GM23338 (cell line): ENCODE measurements around the gene SPATA13. TPM values are rescaled to one million over a fixed set of nuclear protein-coding genes. Genes with fewer than 3 reads are reported as not detected.
A peak's percentile ranks its signal among the peaks of the same experiment; 100 is the strongest.

Experiments used
- ATAC-seq: fragments of 200-7000 bp; cut with Tn5 transposase; 3 replicates; pipeline ENCODE4 v1.9.1; 2020
- DNase-seq: peaks from one replicate; pipeline ENCODE4 v3.0.0-alpha.2; 2015; ENCODE audit warnings: low spot score
- H2AFZ ChIP-seq: fragments of 200-600 bp; sonication (generic); 2 replicates; pipeline ENCODE4 v1.8.0; 2016; ENCODE audit warnings: antibody characterized with exemption, mild to moderate bottlenecking, moderate library complexity
- H3F3A ChIP-seq: fragments of 200-600 bp; sonication (generic); replicated peaks from 2 replicates; pipeline ENCODE4 v1.8.0; 2017; ENCODE audit warnings: antibody characterized with exemption, mixed run types, low read depth
- H3K27ac ChIP-seq: fragments of 200-600 bp; sonication (generic); 2 replicates; pipeline ENCODE4 v1.6.1; 2016; ENCODE audit warnings: low read depth
- H3K27me3 ChIP-seq: fragments of 200-600 bp; sonication (generic); 2 replicates; pipeline ENCODE4 v1.8.0; 2016; ENCODE audit warnings: mild to moderate bottlenecking, mixed run types, moderate library complexity; ENCODE audit not compliant: insufficient read depth
- H3K36me3 ChIP-seq: fragments of 200-600 bp; sonication (generic); 2 replicates; pipeline ENCODE4 v1.8.0; 2016; ENCODE audit warnings: mild to moderate bottlenecking; ENCODE audit not compliant: insufficient read depth
- H3K4me1 ChIP-seq: fragments of 200-600 bp; sonication (generic); 2 replicates; pipeline ENCODE4 v1.8.0; 2016; ENCODE audit warnings: mild to moderate bottlenecking, moderate library complexity; ENCODE audit not compliant: insufficient read depth
- H3K4me2 ChIP-seq: fragments of 200-600 bp; sonication (generic); 2 replicates; pipeline ENCODE4 v1.7.1; 2017; ENCODE audit warnings: mixed run types
- H3K4me3 ChIP-seq: fragments of 200-600 bp; sonication (generic); 2 replicates; pipeline ENCODE4 v1.6.1; 2016; ENCODE audit warnings: mixed run types
- H3K79me2 ChIP-seq: fragments of 200-600 bp; sonication (generic); replicated peaks from 2 replicates; pipeline ENCODE4 v1.8.0; 2017; ENCODE audit warnings: mild to moderate bottlenecking; ENCODE audit not compliant: insufficient read depth
- H3K9me2 ChIP-seq: fragments of 200-600 bp; sonication (generic); 2 replicates; pipeline ENCODE4 v1.8.0; 2017; ENCODE audit not compliant: insufficient read depth
- H4K20me1 ChIP-seq: fragments of 200-600 bp; sonication (generic); replicated peaks from 2 replicates; pipeline ENCODE4 v1.8.0; 2017; ENCODE audit warnings: mild to moderate bottlenecking; ENCODE audit not compliant: insufficient read depth
- H3K27ac Mint-ChIP-seq: 2 replicates; pipeline ENCODE4 v1.8.0; 2020; ENCODE audit warnings: inconsistent platforms, mild to moderate bottlenecking, moderate library complexity, mixed read lengths
- H3K27me3 Mint-ChIP-seq: 3 replicates; pipeline ENCODE4 v1.8.0; 2022; ENCODE audit warnings: low read depth, mild to moderate bottlenecking, moderate library complexity, mixed read lengths, inconsistent platforms; ENCODE audit not compliant: insufficient read depth, poor library complexity
- H3K36me3 Mint-ChIP-seq: 3 replicates; pipeline ENCODE4 v1.8.0; 2021; ENCODE audit warnings: low read depth, mild to moderate bottlenecking, inconsistent platforms, moderate library complexity, mixed read lengths
- H3K4me1 Mint-ChIP-seq: 3 replicates; pipeline ENCODE4 v1.8.0; 2020; ENCODE audit warnings: mild to moderate bottlenecking, inconsistent platforms, mixed read lengths
- H3K4me3 Mint-ChIP-seq: 3 replicates; pipeline ENCODE4 v1.8.0; 2021; ENCODE audit warnings: moderate library complexity, mild to moderate bottlenecking, inconsistent platforms, mixed read lengths
- H3K9me3 Mint-ChIP-seq: 3 replicates; pipeline ENCODE4 v1.8.0; 2020; ENCODE audit warnings: moderate library complexity, mild to moderate bottlenecking, inconsistent platforms, mixed read lengths
- CREB1 ChIP-seq: fragments of 250-450 bp; sonication (Bioruptor Pico); IDR thresholded peaks from 2 replicates; pipeline ENCODE4 v1.5.0; 2020; ENCODE audit warnings: low read depth, mild to moderate bottlenecking, moderate library complexity
- CTCF ChIP-seq, 2 experiments: fragments of 200-600 bp in 1 of 2; sonication (generic) in 1 of 2; conservative IDR thresholded peaks; 2 replicates each; pipeline versions ENCODE4 v1.5.1 to v1.6.1; 2016 to 2017; ENCODE audit warnings: antibody characterized with exemption in 2 of 2, low read depth in 2 of 2, mild to moderate bottlenecking in 2 of 2, moderate library complexity in 1 of 2
- EZH2 ChIP-seq: fragments of 200-600 bp; sonication (generic); IDR thresholded peaks from one replicate; pipeline ENCODE4 v1.8.0; 2017; ENCODE audit warnings: antibody characterized with exemption, mild to moderate bottlenecking, low read depth; ENCODE audit not compliant: unreplicated experiment
- EZH2phosphoT487 ChIP-seq: fragments of 200-600 bp; sonication (generic); IDR thresholded peaks from one replicate; pipeline ENCODE4 v1.8.1; 2018; ENCODE audit warnings: antibody characterized with exemption; ENCODE audit not compliant: unreplicated experiment
- NANOG ChIP-seq: IDR thresholded peaks from 2 replicates; pipeline ENCODE4 v1.6.1; 2016; ENCODE audit warnings: antibody characterized with exemption, borderline replicate concordance
- POLR2AphosphoS5 ChIP-seq: IDR thresholded peaks from 2 replicates; pipeline ENCODE4 v1.6.1; 2016; ENCODE audit warnings: antibody characterized with exemption, low read depth
- REST ChIP-seq: IDR thresholded peaks from one replicate; pipeline ENCODE4 v1.6.1; 2018; ENCODE audit warnings: antibody characterized with exemption; ENCODE audit not compliant: unreplicated experiment
- STAT1 ChIP-seq: IDR thresholded peaks from one replicate; pipeline ENCODE4 v1.6.1; 2016; ENCODE audit warnings: antibody characterized with exemption; ENCODE audit not compliant: unreplicated experiment
- ZNF331 ChIP-seq: fragments of 250-450 bp; sonication (Bioruptor Pico); IDR thresholded peaks from 2 replicates; pipeline ENCODE4 v1.5.0; 2020; ENCODE audit warnings: low read depth, mild to moderate bottlenecking, moderate library complexity
- ZNF462 ChIP-seq: fragments of 250-450 bp; sonication (Bioruptor Pico); IDR thresholded peaks from 2 replicates; pipeline ENCODE4 v1.5.0; 2020; ENCODE audit warnings: mild to moderate bottlenecking, moderate library complexity
- polyA plus RNA-seq: library from polyadenylated mRNA; unstranded; fragments of >200 nt; fragmentation: Nextera tagmentation; extraction: Ambion mirVana; gene quantifications from 2 replicates; pipeline ENCODE4 v1.2.1, GENCODE V29; 2016
- total RNA-seq: library from RNA; depleted of rRNA; stranded (reverse); fragments of >200 nt; shearing (Covaris generic); gene quantifications from 2 replicates; pipeline ENCODE4 v1.2.3, GENCODE V29; 2014

SPATA13 gene
- total and polyA plus RNA-seq, 2 experiments from 2014 or later = 11.9 to 45.7 TPM

- Histone ChIP-seq H4K20me1 (0 out of 2 replicates have a peak, but pooled peaks cover 8% of the 10 kb centered on the region), H3K4me3 (no peak overlapping the region), H3K4me1 (peaks cover 19% of the 10 kb centered on the region), H3K27ac (peak overlapping the region; percentile 45; the same call in 1 of the 2 replicates), H3K4me2 (peak overlapping the region; percentile 18; the same call in 1 of the 2 replicates), H3F3A (no peaks in the 10 kb centered on the region), H2AFZ (no peak overlapping the region), H3K9me2 (peaks cover 6% of the 10 kb centered on the region), H3K27me3 (no peaks in the 10 kb centered on the region), H3K79me2 (peaks cover 82% of the 10 kb centered on the region), H3K36me3 (no peaks in the 10 kb centered on the region)
- TF ChIP-seq REST (no peak), NANOG (no peak), CTCF (conservative IDR thresholded peaks at IDR 0.05; ENCODE audit: low read depth in 2 of 2) (no peak), STAT1 (no peak), EZH2phosphoT487 (no peak), ZNF462 (CRISPR knock-in tag) (no peak), POLR2AphosphoS5 (no peak), CREB1 (CRISPR knock-in tag) (no peak), EZH2 (no peak), ZNF331 (CRISPR knock-in tag) (no peak)
- Mint-ChIP-seq H3K4me1 (peaks cover 18% of the 10 kb centered on the region), H3K27ac (peak overlapping the region; percentile 26; the same call in 1 of the 2 replicates), H3K9me3 (peaks cover 4% of the 10 kb centered on the region), H3K4me3 (no peak overlapping the region; the same call in 2 of the 3 replicates), H3K36me3 (peaks cover 13% of the 10 kb centered on the region), H3K27me3 (peaks cover 4% of the 10 kb centered on the region)
- ATAC-seq (peak; percentile 38; the same call in 1 of the 3 replicates), DNase-seq (peak; percentile 37)
Measured at GRCh38 chr13:24192057-24192810, 31.7 kb downstream of the SPATA13 start.
